Hepatocyte (in vitro differentiated cells): Measurements from ENCODE around the gene C8B.

Source experiments
- EZH2 ChIP-seq: fragments of 200-600 bp; sonication (generic); IDR thresholded peaks from 2 replicates; pipeline ENCODE4 v1.6.1; 2016; ENCODE audit warnings: antibody characterized with exemption, mild to moderate bottlenecking, borderline replicate concordance
- TF ChIP-seq, protein P1 (sequence below): fragments of 200-600 bp; sonication (generic); IDR thresholded peaks from 2 replicates; pipeline ENCODE4 v1.5.1; 2016; ENCODE audit warnings: antibody characterized with exemption, mild to moderate bottlenecking; ENCODE audit not compliant: poor library complexity

DNA sequence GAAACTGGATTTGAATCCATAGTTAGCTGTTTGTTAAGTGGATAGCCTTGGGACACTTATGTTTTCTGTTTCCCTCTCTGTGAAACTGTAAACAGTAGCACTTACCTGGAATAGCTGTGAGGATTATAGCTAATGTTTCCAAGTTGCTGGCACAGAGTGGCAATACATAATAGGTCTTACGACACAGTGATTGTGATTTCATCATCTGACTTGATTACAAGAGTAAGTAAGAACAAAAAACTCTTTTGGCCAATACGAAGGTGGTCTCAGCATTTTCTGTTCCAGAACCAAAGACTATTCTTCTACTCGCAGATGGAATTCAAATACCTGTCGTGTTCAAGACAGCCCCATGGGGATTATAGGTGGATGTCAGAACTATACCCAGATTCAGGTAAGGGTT lies 2.1 kb downstream of the C8B start:
- TF ChIP-seq, protein P1, sequence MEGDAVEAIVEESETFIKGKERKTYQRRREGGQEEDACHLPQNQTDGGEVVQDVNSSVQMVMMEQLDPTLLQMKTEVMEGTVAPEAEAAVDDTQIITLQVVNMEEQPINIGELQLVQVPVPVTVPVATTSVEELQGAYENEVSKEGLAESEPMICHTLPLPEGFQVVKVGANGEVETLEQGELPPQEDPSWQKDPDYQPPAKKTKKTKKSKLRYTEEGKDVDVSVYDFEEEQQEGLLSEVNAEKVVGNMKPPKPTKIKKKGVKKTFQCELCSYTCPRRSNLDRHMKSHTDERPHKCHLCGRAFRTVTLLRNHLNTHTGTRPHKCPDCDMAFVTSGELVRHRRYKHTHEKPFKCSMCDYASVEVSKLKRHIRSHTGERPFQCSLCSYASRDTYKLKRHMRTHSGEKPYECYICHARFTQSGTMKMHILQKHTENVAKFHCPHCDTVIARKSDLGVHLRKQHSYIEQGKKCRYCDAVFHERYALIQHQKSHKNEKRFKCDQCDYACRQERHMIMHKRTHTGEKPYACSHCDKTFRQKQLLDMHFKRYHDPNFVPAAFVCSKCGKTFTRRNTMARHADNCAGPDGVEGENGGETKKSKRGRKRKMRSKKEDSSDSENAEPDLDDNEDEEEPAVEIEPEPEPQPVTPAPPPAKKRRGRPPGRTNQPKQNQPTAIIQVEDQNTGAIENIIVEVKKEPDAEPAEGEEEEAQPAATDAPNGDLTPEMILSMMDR: no peak
- TF ChIP-seq EZH2: no peak
